ENCODE results near the gene UBXN7.
"Not testable (repeated sequence)": the region's sequence is repeated elsewhere in the genome, so short reads cannot be mapped to it uniquely, and the experiment has no call there.

UBXN7 gene

GRCh38 chr3:196414469-196414868 is 17.8 kb downstream of the UBXN7 start:
- DNase-seq, result no peak

GRCh38 chr3:196412704-196413103 is 19.5 kb downstream of the UBXN7 start:
- no peak for DNase-seq

GRCh38 chr3:196409409-196409808 is 22.8 kb downstream of the UBXN7 start:
- no peak for DNase-seq

GRCh38 chr3:196408565-196409300 is 23.5 kb downstream of the UBXN7 start:
- DNase-seq, result no peak

- DNase-seq, result no peak
Observed at GRCh38 chr3:196406811-196407470, 25.3 kb downstream of the UBXN7 start.

- DNase-seq, result no peak
Observed at GRCh38 chr3:196400331-196400730, 31.9 kb downstream of the UBXN7 start.

GRCh38 chr3:196399485-196399945 is 32.7 kb downstream of the UBXN7 start:
- no peak for DNase-seq

GRCh38 chr3:196398782-196399181 is 33.4 kb downstream of the UBXN7 start:
- DNase-seq, result no peak

GRCh38 chr3:196397941-196398340 is 34.3 kb downstream of the UBXN7 start:
- no peak for DNase-seq

- no peak for DNase-seq
Observed at GRCh38 chr3:196390116-196390515, 42.1 kb downstream of the UBXN7 start.

- no peak for DNase-seq
Observed at GRCh38 chr3:196388956-196389355, 43.3 kb downstream of the UBXN7 start.

GRCh38 chr3:196387941-196388340 is 44.3 kb downstream of the UBXN7 start:
- not testable (repeated sequence) for DNase-seq

GRCh38 chr3:196386797-196387196 is 45.4 kb downstream of the UBXN7 start:
- not testable (repeated sequence) for DNase-seq

- DNase-seq, result not testable (repeated sequence)
Observed at GRCh38 chr3:196386034-196386433, 46.2 kb downstream of the UBXN7 start.

GRCh38 chr3:196385446-196385845 is 46.8 kb downstream of the UBXN7 start:
- not testable (repeated sequence) for DNase-seq

- no peak for DNase-seq
Observed at GRCh38 chr3:196378146-196378841, 53.9 kb downstream of the UBXN7 start.

GRCh38 chr3:196377321-196377720 is 54.9 kb downstream of the UBXN7 start:
- no peak for DNase-seq

GRCh38 chr3:196365736-196366135 is 66.5 kb downstream of the UBXN7 start:
- no peak for DNase-seq

- no peak for DNase-seq
Observed at GRCh38 chr3:196360586-196360985, 71.6 kb downstream of the UBXN7 start.

- not testable (repeated sequence) for DNase-seq
Observed at GRCh38 chr3:196358540-196358939, 73.7 kb downstream of the UBXN7 start.

GRCh38 chr3:196357905-196358304 is 74.3 kb downstream of the UBXN7 start:
- no peak for DNase-seq

- no peak for DNase-seq
Observed at GRCh38 chr3:196356556-196356955, 75.7 kb downstream of the UBXN7 start.

GRCh38 chr3:196355668-196356067 is 76.6 kb downstream of the UBXN7 start:
- no peak for DNase-seq

- DNase-seq, result no peak
Observed at GRCh38 chr3:196354132-196354531, 78.1 kb downstream of the UBXN7 start.
